Heart left ventricle (tissue), 16 donors: ENCODE results near the gene ZSCAN2. TPM values are rescaled to one million over a fixed set of nuclear protein-coding genes. Genes with fewer than 3 reads are reported as not detected.
"Not testable (repeated sequence)": the region's sequence is repeated elsewhere in the genome, so short reads cannot be mapped to it uniquely, and the experiment has no call there.

Experiments used
- ATAC-seq, 4 donors: fragments of 200-7000 bp; cut with Tn5 transposase; one replicate each; pipeline ENCODE4 v1.9.1; 2020 to 2022; ENCODE audit warnings: moderate library complexity in 4 of 4, mild to moderate bottlenecking in 3 of 4, moderate number of reproducible peaks in 1 of 4
- DNase-seq, 5 donors: peaks; one replicate each; pipeline ENCODE4 v3.0.0-alpha.2; 2020
- H3K27ac ChIP-seq, 12 donors: fragments of 200-600 bp; sonication (generic) in 4 of 12; one replicate each; pipeline versions ENCODE4 v1.5.0 to v1.8.0; 2016 to 2022; ENCODE audit warnings: mild to moderate bottlenecking in 2 of 12
- H3K27me3 ChIP-seq, 9 donors: fragments of 200-600 bp; sonication (generic) in 2 of 9; one replicate each; pipeline versions ENCODE4 v1.5.1 to v1.8.0; 2016 to 2022; ENCODE audit warnings: mild to moderate bottlenecking in 3 of 9
- H3K36me3 ChIP-seq, 9 donors: fragments of 200-600 bp; sonication (generic) in 2 of 9; one replicate each; pipeline versions ENCODE4 v1.5.0 to v1.8.0; 2018 to 2022; ENCODE audit warnings: mild to moderate bottlenecking in 2 of 9
- H3K4me1 ChIP-seq, 12 donors: fragments of 200-600 bp; sonication (generic) in 4 of 12; one replicate each; pipeline versions ENCODE4 v1.5.0 to v1.8.0; 2016 to 2022; ENCODE audit warnings: mild to moderate bottlenecking in 3 of 12
- H3K4me3 ChIP-seq, 12 donors: fragments of 200-600 bp; sonication (generic) in 4 of 12; one replicate each; pipeline versions ENCODE4 v1.5.0 to v1.8.0; 2017 to 2022; ENCODE audit warnings: mild to moderate bottlenecking in 9 of 12, moderate library complexity in 4 of 12
- H3K9me3 ChIP-seq, 12 donors: fragments of 200-600 bp; sonication (generic) in 4 of 12; one replicate each; pipeline versions ENCODE4 v1.5.0 to v1.8.0; 2016 to 2022; ENCODE audit warnings: mild to moderate bottlenecking in 1 of 12
- CTCF ChIP-seq, 12 donors: fragments of 200-600 bp; sonication (generic) in 4 of 12; IDR thresholded peaks; one replicate each; pipeline versions ENCODE4 v1.5.0 to v1.8.0; 2018 to 2022; ENCODE audit warnings: antibody characterized with exemption in 12 of 12, mild to moderate bottlenecking in 5 of 12
- POLR2A ChIP-seq, 2 donors: fragments of 450-650 bp; IDR thresholded peaks; one replicate each; pipeline ENCODE4 v1.6.1; 2017; ENCODE audit warnings: antibody characterized with exemption in 2 of 2, mild to moderate bottlenecking in 2 of 2, moderate library complexity in 2 of 2
- WGBS, 4 donors: extraction: QIAGEN DNeasy Blood & Tissue Kit in 2 of 4; methylation state at CpG; one replicate each; pipeline versions ENCODE4 v1.1.5 to v1.1.7; 2013 to 2018; 5-methylcytosine and 5-hydroxymethylcytosine counted together
- intact Hi-C, 10 donors: fragments of 100-400 bp; cut with DNase I; formaldehyde crosslinking; loops; one replicate each; pipeline versions ENCODE4 v1.11.1 to v1.14.2; 2022
- polyA plus RNA-seq, 2 donors: library from polyadenylated mRNA; stranded (reverse); fragments of 200-250 nt; gene quantifications; one replicate each; pipeline ENCODE4 v1.2.3, GENCODE V29; 2013
- total RNA-seq, 9 donors: library from RNA; depleted of rRNA in 2 of 9; stranded (reverse); fragments of >200 nt in 2 of 9; fragmentation: NEBNext Ultra II Directional in 3 of 9; extraction: Animal tissue kit (Norgen Biotek cat#: 25700) in 3 of 9; gene quantifications; one replicate each; pipeline versions ENCODE4 v1.1.0 to v1.2.4, GENCODE V29; 2016 to 2023
- donor health status: ischemic (EF 13 %, LVEDD 7.1; RV severe dilation, severe dysfunction).
- donor health status: healthy with polysubstance abuse.
- donor health status: DM: no; HTN: yes; CAD: no.
- donor health status: DM: no; HTN: no; CAD: no.
- donor health status: ischemic (EF 25% LVEDD 6.9; RV normal size, moderate dysfunction).
- donor health status: ischemic (EF 25% LVEDD 5.7; RV mildly dilated, moderate dysfunction).
- donor health status: healthy.
- donor health status: DM: yes; HTN: yes; CAD: no.
- donor health status: ischemic (EF 35%, LVEDD 5.7; RV mildly dilated, moderate dysfunction).
- donor health status: nonischemic (EF 11% LVEDD 7.7; RV severe dilation, severe dysfunction).
- donor health status: DM: yes; HTN: yes; CAD: no.
- donor health status: PGD.
- donor health status: ischemic (EF 29% LVEDD 5.4; RV normal size, mild dysfunction).
- donor health status: nonischemic (EF 23%, LVEDD 6.1; RV moderate dilation, normal function).

The ZSCAN2 gene
- total and polyA plus RNA-seq, 11 donors, result 4.3 to 10.6 (median 5.6) TPM

GRCh38 chr15:84570164-84570735 is 30.6 kb upstream of the ZSCAN2 start:
- peaks cover 0 to 9% (median 0%) of the 10 kb centered on the region in 9 donors for H3K36me3 ChIP-seq
- intact Hi-C loops, result no loop called here
- H3K4me1 ChIP-seq, result peaks cover 0 to 14% (median 8%) of the 10 kb centered on the region in 12 donors
- WGBS, 4 donors, result 0% methylated on average over 16 to 52 of the region's 52 CpGs
- H3K4me3 ChIP-seq, result peak overlapping the region; percentile 63 to 97 (median 81)
- DNase-seq, result peak; percentile 51 to 77 (median 60)
- TF ChIP-seq POLR2A (IDR thresholded peaks at IDR 0.05) (no peak), CTCF (IDR thresholded peaks at IDR 0.05) (no peak)
- no peaks in the 10 kb centered on the region for H3K27me3 ChIP-seq
- H3K27ac ChIP-seq, result peak overlapping the region; percentile 78 to 97 (median 93)
- no peaks in the 10 kb centered on the region for H3K9me3 ChIP-seq
- peak; percentile 35 to 77 (median 72) for ATAC-seq

GRCh38 chr15:84572231-84572630 is 28.6 kb upstream of the ZSCAN2 start:
- no peak overlapping the region for H3K4me3 ChIP-seq
- H3K36me3 ChIP-seq, result peaks cover 0 to 6% (median 0%) of the 10 kb centered on the region in 9 donors
- DNase-seq (no peak), ATAC-seq (no peak)
- H3K4me1 ChIP-seq, result peaks cover 0 to 14% (median 8%) of the 10 kb centered on the region in 12 donors
- H3K9me3 ChIP-seq, result no peaks in the 10 kb centered on the region
- H3K27ac ChIP-seq, result no peak overlapping the region
- TF ChIP-seq CTCF (IDR thresholded peaks at IDR 0.05) (no peak), POLR2A (IDR thresholded peaks at IDR 0.05) (no peak)
- WGBS, 4 donors, result 84 to 92% (median 89%) methylated on average over 4 of the region's 4 CpGs
- H3K27me3 ChIP-seq, result no peaks in the 10 kb centered on the region
- intact Hi-C loops, result no loop called here

GRCh38 chr15:84575493-84575892 is 25.3 kb upstream of the ZSCAN2 start:
- WGBS, 4 donors, result 90 to 95% (median 91%) methylated on average over 4 of the region's 4 CpGs
- ATAC-seq (no peak), DNase-seq (no peak)
- TF ChIP-seq POLR2A (IDR thresholded peaks at IDR 0.05), result no peak
- TF ChIP-seq CTCF (IDR thresholded peaks at IDR 0.05), result no peak
- no peak overlapping the region for H3K27ac ChIP-seq
- no peaks in the 10 kb centered on the region for H3K9me3 ChIP-seq
- H3K27me3 ChIP-seq, result no peaks in the 10 kb centered on the region
- intact Hi-C loops, result no loop called here
- H3K4me3 ChIP-seq, result no peak overlapping the region
- H3K36me3 ChIP-seq, result no peaks in the 10 kb centered on the region
- H3K4me1 ChIP-seq, result peaks cover 0 to under 1% (median 0%) of the 10 kb centered on the region in 12 donors

- H3K36me3 ChIP-seq, H3K4me1 ChIP-seq, H3K9me3 ChIP-seq, H3K4me3 ChIP-seq, DNase-seq, H3K27me3 ChIP-seq, H3K27ac ChIP-seq, intact Hi-C loops, ATAC-seq: not testable (repeated sequence)
- WGBS, 4 donors, result 85 to 88% (median 87%) methylated on average over 6 of the region's 6 CpGs
Measured at GRCh38 chr15:84577891-84578290, 22.9 kb upstream of the ZSCAN2 start.

GRCh38 chr15:84579261-84579721 is 21.5 kb upstream of the ZSCAN2 start:
- H3K4me3 ChIP-seq, H3K27ac ChIP-seq, H3K9me3 ChIP-seq, H3K36me3 ChIP-seq, intact Hi-C loops, H3K4me1 ChIP-seq, H3K27me3 ChIP-seq: not testable (repeated sequence)
- 65 to 70% (median 67%) methylated on average over 7 of the region's 7 CpGs for WGBS, 4 donors
- DNase-seq, result peak in 1 of 5 donors; percentile 45
- peak in 3 of 4 donors; percentile 24 to 85 (median 49) for ATAC-seq

GRCh38 chr15:84581676-84582428 is 19.0 kb upstream of the ZSCAN2 start:
- WGBS, 4 donors, result 63 to 79% (median 67%) methylated on average over 4 to 6 of the region's 7 CpGs
- intact Hi-C loops, result loop anchor here in 3 of 10 donors (10.0 kb wide), 3 partner anchors 193 to 463 kb away; no protein-coding TSS in a partner anchor
- not testable (repeated sequence) for ATAC-seq

More at GRCh38 chr15:84581676-84582428, 19.0 kb upstream of the ZSCAN2 start:
- DNase-seq, H3K27me3 ChIP-seq, H3K4me1 ChIP-seq, H3K27ac ChIP-seq, H3K9me3 ChIP-seq, H3K4me3 ChIP-seq, H3K36me3 ChIP-seq: not testable (repeated sequence)
